K562 (cell line): ENCODE data around the gene B4GALNT4. TPM values are rescaled to one million over a fixed set of nuclear protein-coding genes. Genes with fewer than 3 reads are reported as not detected.
A peak's percentile ranks its signal among the peaks of the same experiment; 100 is the strongest.

Source experiments
- ATF1 ChIP-seq, 2 experiments: fragments of 450-650 bp in 1 of 2; IDR thresholded peaks; 2 replicates each; pipeline ENCODE4 v1.6.1; 2016; ENCODE audit warnings: missing compliant biosample characterization in 1 of 2, missing genetic modification characterization in 1 of 2
- BHLHE40 ChIP-seq: IDR thresholded peaks from 2 replicates; pipeline ENCODE4 v1.6.1; 2011; ENCODE audit warnings: low read length, improper control_type of control experiment
- CREB1 ChIP-seq, 2 experiments: sonication (generic) in 1 of 2; formaldehyde crosslinking in 1 of 2; IDR thresholded peaks; 2 replicates each; pipeline versions ENCODE4 v1.6.1 to v1.8.0; 2012 to 2022; ENCODE audit warnings: inconsistent platforms in 1 of 2, mild to moderate bottlenecking in 1 of 2, missing genetic modification reagents in 1 of 2, moderate library complexity in 1 of 2
- CTBP1 ChIP-seq: fragments of 450-650 bp; IDR thresholded peaks from 2 replicates; pipeline ENCODE4 v1.6.1; 2016; ENCODE audit warnings: borderline replicate concordance
- GATAD2A ChIP-seq: fragments of 450-650 bp; IDR thresholded peaks from 2 replicates; pipeline ENCODE4 v1.6.1; 2017
- IFI16 ChIP-seq: fragments of 250-450 bp; sonication (Bioruptor Pico); IDR thresholded peaks from 2 replicates; pipeline ENCODE4 v2.1.2; 2022; ENCODE audit warnings: mild to moderate bottlenecking, inconsistent platforms
- KDM2B ChIP-seq: fragments of 250-450 bp; sonication (Bioruptor Pico); IDR thresholded peaks from 2 replicates; pipeline ENCODE4 v1.8.0; 2021; ENCODE audit warnings: mild to moderate bottlenecking, moderate library complexity
- SMARCA4 ChIP-seq: fragments of 450-650 bp; IDR thresholded peaks from 2 replicates; pipeline ENCODE4 v1.6.1; 2016
- ZKSCAN1 ChIP-seq: fragments of 150-350 bp; IDR thresholded peaks from 2 replicates; pipeline ENCODE4 v1.6.1; 2016; ENCODE audit warnings: low read depth, low read length
- ZKSCAN8 ChIP-seq: fragments of 200-800 bp; sonication (Bioruptor generic); IDR thresholded peaks from 2 replicates; pipeline ENCODE4 v1.6.1; 2016; ENCODE audit warnings: missing genetic modification characterization, missing compliant biosample characterization
- ZNF644 ChIP-seq: fragments of 200-800 bp; sonication (Bioruptor generic); IDR thresholded peaks from 2 replicates; pipeline ENCODE4 v1.6.1; 2016; ENCODE audit warnings: low read depth, missing genetic modification characterization, missing compliant biosample characterization
- ZNF668 ChIP-seq: fragments of 250-450 bp; sonication (Bioruptor Pico); IDR thresholded peaks from 2 replicates; pipeline ENCODE4 v1.8.0; 2022; ENCODE audit warnings: mild to moderate bottlenecking, inconsistent platforms
- ZNF77 ChIP-seq: fragments of 250-450 bp; sonication (Bioruptor Pico); IDR thresholded peaks from 2 replicates; pipeline ENCODE4 v1.5.0; 2020
- ZSCAN29 ChIP-seq: fragments of 450-650 bp; IDR thresholded peaks from 2 replicates; pipeline ENCODE4 v1.6.1; 2017
- polyA plus RNA-seq, 8 experiments: library from polyadenylated mRNA; depleted of rRNA in 4 of 8; stranded (reverse) in 5 of 8; unstranded in 3 of 8; fragments of >200 nt; fragmentation: Nextera tagmentation in 2 of 8; fragmentation: Illumina TruSeq in 1 of 8; extraction: Ambion mirVana in 2 of 8; extraction: Trizol in 1 of 8; gene quantifications; 2 replicates each; pipeline versions ENCODE4 v1.2.1 to v1.2.3, GENCODE V29; 2011 to 2014; ENCODE audit warnings: inconsistent platforms in 1 of 8, missing spikeins in 1 of 8
- total RNA-seq, 7 experiments: library from RNA; depleted of rRNA in 6 of 7; stranded (reverse); fragments of >200 nt in 6 of 7; fragmentation: Illumina TruSeq in 2 of 7; extraction: Trizol in 2 of 7; gene quantifications; 2 replicates each; pipeline versions ENCODE4 v1.2.1 to v1.2.3, GENCODE V29; 2011 to 2021; ENCODE audit warnings: low replicate concordance in 1 of 7
- TF ChIP-seq, protein P1 (sequence below): fragments of 250-450 bp; sonication (Bioruptor Pico); IDR thresholded peaks from 2 replicates; pipeline ENCODE4 v1.5.0; 2020; ENCODE audit warnings: mild to moderate bottlenecking
- TF ChIP-seq, protein P2 (sequence below): fragments of 250-450 bp; sonication (Bioruptor Pico); IDR thresholded peaks from 2 replicates; pipeline ENCODE4 v1.4.0; 2020; ENCODE audit warnings: mild to moderate bottlenecking, moderate library complexity, borderline replicate concordance
- TF ChIP-seq, protein P3 (sequence below): fragments of 450-650 bp; IDR thresholded peaks from 2 replicates; pipeline ENCODE4 v1.6.1; 2016; ENCODE audit warnings: antibody characterized with exemption
- TF ChIP-seq, protein P4 (sequence below): IDR thresholded peaks from 3 replicates; pipeline ENCODE4 v1.6.1; 2011; ENCODE audit warnings: borderline replicate concordance, mild to moderate bottlenecking, moderate library complexity; ENCODE audit not compliant: insufficient read length; ENCODE audit errors: extremely low read depth
- TF ChIP-seq, protein P5 (sequence below): fragments of 450-650 bp; formaldehyde crosslinking; IDR thresholded peaks from 2 replicates; pipeline ENCODE4 v1.4.0; 2020; ENCODE audit warnings: mild to moderate bottlenecking, moderate library complexity

B4GALNT4 gene
- total and polyA plus RNA-seq, 9 of the 15 experiments (the other 6 are each of a cell fraction or from before 2014, with no cell fraction given): 0.20 to 37.1 (median 10.8) TPM; not detected in 1

DNA sequence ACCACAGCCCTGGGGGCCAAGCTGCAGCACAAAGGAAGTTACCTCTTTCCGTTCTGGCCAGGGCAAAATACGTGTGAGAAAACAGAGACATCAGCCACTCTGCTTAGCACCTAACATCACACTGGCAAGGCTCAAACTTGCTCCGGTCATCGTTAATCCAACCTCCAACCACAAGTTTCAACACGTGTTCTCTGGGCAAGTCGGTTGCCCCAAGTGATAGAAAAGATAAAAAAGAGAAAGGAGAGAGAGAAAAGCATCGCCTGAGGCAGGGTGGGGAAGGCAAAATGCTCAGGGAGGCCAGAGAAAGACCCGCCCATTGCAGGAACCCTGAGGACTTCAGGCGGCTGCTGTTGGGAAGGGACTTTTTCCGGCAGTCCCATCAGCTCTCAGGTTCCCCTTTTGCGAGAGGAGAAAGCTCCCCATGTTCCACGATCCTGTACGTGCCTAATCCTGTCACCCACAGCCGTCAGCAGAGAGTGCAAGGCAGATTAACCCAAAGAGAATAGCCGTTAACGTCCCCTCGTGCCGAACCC, 18.5 kb upstream of the B4GALNT4 start (continued):
- TF ChIP-seq, protein P1, sequence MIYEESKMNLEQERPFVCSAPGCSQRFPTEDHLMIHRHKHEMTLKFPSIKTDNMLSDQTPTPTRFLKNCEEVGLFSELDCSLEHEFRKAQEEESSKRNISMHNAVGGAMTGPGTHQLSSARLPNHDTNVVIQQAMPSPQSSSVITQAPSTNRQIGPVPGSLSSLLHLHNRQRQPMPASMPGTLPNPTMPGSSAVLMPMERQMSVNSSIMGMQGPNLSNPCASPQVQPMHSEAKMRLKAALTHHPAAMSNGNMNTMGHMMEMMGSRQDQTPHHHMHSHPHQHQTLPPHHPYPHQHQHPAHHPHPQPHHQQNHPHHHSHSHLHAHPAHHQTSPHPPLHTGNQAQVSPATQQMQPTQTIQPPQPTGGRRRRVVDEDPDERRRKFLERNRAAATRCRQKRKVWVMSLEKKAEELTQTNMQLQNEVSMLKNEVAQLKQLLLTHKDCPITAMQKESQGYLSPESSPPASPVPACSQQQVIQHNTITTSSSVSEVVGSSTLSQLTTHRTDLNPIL: 0 out of 2 replicates have a peak, but pooled peaks have one; percentile 48
- TF ChIP-seq CREB1 (IDR thresholded peaks at IDR 0.05): no peak
- TF ChIP-seq CREB1 (CRISPR knock-in tag; IDR thresholded peaks at IDR 0.05): no peak
- 0 out of 2 replicates have a peak, but pooled peaks have one; percentile 71 for TF ChIP-seq ZKSCAN8 (CRISPR knock-in tag)
- TF ChIP-seq ZNF644 (tag): peak; percentile 72; the same call in 1 of the 2 replicates
- TF ChIP-seq, protein P2, sequence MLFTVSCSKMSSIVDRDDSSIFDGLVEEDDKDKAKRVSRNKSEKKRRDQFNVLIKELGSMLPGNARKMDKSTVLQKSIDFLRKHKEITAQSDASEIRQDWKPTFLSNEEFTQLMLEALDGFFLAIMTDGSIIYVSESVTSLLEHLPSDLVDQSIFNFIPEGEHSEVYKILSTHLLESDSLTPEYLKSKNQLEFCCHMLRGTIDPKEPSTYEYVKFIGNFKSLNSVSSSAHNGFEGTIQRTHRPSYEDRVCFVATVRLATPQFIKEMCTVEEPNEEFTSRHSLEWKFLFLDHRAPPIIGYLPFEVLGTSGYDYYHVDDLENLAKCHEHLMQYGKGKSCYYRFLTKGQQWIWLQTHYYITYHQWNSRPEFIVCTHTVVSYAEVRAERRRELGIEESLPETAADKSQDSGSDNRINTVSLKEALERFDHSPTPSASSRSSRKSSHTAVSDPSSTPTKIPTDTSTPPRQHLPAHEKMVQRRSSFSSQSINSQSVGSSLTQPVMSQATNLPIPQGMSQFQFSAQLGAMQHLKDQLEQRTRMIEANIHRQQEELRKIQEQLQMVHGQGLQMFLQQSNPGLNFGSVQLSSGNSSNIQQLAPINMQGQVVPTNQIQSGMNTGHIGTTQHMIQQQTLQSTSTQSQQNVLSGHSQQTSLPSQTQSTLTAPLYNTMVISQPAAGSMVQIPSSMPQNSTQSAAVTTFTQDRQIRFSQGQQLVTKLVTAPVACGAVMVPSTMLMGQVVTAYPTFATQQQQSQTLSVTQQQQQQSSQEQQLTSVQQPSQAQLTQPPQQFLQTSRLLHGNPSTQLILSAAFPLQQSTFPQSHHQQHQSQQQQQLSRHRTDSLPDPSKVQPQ: peak; percentile 65; the same call in 1 of the 2 replicates
- TF ChIP-seq GATAD2A: peak; percentile 73; the same call in 1 of the 2 replicates
- no peak for TF ChIP-seq ATF1 (CRISPR knock-in tag; IDR thresholded peaks at IDR 0.05)
- peak; percentile 51 for TF ChIP-seq ATF1 (tag; IDR thresholded peaks at IDR 0.05)
- TF ChIP-seq ZSCAN29: no peak
- peak; percentile 69; the same call in 1 of the 2 replicates for TF ChIP-seq ZNF668 (CRISPR knock-in tag)
- no peak for TF ChIP-seq ZKSCAN1
- TF ChIP-seq SMARCA4: peak; percentile 60; the same call in 1 of the 2 replicates
- TF ChIP-seq ZNF77 (CRISPR knock-in tag): no peak
- TF ChIP-seq BHLHE40: peak; percentile 50; the same call in 1 of the 2 replicates
- TF ChIP-seq, protein P3, sequence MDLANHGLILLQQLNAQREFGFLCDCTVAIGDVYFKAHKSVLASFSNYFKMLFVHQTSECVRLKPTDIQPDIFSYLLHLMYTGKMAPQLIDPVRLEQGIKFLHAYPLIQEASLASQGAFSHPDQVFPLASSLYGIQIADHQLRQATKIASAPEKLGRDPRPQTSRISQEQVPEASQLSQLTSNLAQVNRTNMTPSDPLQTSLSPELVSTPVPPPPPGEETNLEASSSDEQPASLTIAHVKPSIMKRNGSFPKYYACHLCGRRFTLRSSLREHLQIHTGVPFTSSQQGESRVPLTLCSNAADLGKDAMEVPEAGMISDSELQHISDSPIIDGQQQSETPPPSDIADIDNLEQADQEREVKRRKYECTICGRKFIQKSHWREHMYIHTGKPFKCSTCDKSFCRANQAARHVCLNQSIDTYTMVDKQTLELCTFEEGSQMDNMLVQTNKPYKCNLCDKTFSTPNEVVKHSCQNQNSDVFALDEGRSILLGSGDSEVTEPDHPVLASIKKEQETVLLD: peak; percentile 38; the same call in 1 of the 2 replicates
- 0 out of 2 replicates have a peak, but pooled peaks have one; percentile 39 for TF ChIP-seq IFI16 (CRISPR knock-in tag)
- no peak for TF ChIP-seq KDM2B (CRISPR knock-in tag)
- peak; percentile 55; the same call in 1 of the 2 replicates for TF ChIP-seq CTBP1
- TF ChIP-seq, protein P4, sequence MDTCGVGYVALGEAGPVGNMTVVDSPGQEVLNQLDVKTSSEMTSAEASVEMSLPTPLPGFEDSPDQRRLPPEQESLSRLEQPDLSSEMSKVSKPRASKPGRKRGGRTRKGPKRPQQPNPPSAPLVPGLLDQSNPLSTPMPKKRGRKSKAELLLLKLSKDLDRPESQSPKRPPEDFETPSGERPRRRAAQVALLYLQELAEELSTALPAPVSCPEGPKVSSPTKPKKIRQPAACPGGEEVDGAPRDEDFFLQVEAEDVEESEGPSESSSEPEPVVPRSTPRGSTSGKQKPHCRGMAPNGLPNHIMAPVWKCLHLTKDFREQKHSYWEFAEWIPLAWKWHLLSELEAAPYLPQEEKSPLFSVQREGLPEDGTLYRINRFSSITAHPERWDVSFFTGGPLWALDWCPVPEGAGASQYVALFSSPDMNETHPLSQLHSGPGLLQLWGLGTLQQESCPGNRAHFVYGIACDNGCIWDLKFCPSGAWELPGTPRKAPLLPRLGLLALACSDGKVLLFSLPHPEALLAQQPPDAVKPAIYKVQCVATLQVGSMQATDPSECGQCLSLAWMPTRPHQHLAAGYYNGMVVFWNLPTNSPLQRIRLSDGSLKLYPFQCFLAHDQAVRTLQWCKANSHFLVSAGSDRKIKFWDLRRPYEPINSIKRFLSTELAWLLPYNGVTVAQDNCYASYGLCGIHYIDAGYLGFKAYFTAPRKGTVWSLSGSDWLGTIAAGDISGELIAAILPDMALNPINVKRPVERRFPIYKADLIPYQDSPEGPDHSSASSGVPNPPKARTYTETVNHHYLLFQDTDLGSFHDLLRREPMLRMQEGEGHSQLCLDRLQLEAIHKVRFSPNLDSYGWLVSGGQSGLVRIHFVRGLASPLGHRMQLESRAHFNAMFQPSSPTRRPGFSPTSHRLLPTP: no peak
- TF ChIP-seq, protein P5, sequence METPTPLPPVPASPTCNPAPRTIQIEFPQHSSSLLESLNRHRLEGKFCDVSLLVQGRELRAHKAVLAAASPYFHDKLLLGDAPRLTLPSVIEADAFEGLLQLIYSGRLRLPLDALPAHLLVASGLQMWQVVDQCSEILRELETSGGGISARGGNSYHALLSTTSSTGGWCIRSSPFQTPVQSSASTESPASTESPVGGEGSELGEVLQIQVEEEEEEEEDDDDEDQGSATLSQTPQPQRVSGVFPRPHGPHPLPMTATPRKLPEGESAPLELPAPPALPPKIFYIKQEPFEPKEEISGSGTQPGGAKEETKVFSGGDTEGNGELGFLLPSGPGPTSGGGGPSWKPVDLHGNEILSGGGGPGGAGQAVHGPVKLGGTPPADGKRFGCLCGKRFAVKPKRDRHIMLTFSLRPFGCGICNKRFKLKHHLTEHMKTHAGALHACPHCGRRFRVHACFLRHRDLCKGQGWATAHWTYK (CRISPR knock-in tag): 0 out of 2 replicates have a peak, but pooled peaks have one; percentile 38
